DMS114 treated with DMSO at 0.1 percent for 48 hours (cell line): Measurements from ENCODE around the gene BLNK.
A peak's percentile ranks its signal among the peaks of the same experiment; 100 is the strongest.
"Not testable (repeated sequence)": the region's sequence is repeated elsewhere in the genome, so short reads cannot be mapped to it uniquely, and the experiment has no call there.

Experiments
- DNase-seq: peaks from one replicate; lab custom pipeline; 2025; ENCODE audit not compliant: unreplicated experiment; lab: John Stamatoyannopoulos, UW

The BLNK gene

DNA sequence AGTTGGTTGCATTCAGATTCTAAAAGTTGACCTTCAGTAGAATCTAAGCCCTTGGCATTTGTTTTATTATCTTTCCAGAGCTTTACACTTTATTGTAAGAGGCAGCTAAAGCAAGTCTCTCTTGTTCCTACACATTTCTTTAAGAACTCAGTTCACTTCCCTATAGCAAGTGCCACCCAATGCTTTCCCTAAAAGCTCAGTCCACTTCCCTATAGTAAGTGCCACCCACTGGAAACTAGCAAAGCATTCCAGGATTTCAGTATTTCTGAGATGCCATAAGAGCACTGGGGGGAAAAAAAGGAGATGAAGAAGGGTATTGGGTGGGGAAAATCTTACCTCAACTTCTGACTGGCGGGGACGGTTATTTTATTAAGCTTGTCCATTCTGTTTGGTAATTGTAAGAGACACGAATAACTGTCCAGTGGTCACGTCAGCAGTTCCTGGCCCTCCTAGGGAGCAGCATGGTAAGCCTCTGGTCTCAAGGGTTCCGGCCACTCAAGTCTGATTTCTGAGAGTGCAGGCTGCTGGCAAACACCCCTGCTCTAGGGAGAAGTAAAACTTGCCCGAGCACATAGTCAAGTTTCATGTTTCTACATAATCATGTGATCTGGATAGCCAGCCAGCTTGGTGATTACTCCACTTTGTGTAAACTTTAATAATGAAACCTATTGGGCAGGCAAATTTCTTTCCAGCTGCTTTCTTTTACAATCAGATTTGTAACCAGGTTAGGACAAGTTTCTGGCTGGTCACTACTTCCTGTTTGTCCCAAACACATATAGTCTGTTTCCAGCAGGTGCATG lies at the start of gene BLNK:
Gene BLNK (minus strand): TSS at position 554 of the 800 bp plus-strand sequence. CDS start 171 bp downstream, at position 383.
- DNase-seq: no peak

DNA sequence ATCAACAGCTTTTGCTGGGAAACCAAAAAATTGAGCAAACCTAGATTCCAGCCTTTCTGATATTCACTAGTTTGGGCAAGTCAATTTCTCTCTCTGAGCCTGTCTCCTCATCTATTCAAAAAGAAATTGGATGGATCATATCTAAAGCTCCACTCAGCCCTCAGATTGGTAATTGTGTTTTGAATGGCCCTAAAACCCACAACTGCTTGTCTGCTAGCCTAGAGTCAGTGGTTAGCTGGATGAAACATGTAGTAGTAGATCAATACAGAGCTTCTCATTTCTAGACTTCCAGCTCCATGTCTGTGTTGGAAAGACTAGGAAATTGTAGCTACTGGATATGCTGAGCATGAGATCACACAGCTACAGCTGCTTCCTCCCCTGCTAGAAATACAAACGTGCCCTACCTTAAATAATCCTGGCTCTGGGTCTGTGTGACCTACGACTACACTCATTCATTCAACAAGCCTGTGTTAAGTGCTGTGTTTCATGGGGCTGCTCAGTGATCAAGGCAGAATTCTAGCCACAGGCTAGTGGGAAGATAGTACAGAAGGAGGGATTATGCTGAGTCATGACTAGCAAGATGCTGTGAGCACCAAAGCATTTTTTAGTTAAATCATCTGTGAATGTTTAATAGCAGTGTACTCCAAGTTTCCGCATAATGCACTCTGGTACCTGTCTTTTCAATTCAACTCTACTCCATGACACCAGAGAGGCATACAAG lies 48.5 kb upstream of the BLNK start:
- no peak for DNase-seq

GRCh38 chr10:96317067-96317833 lies 45.9 kb upstream of the BLNK start:
- DNase-seq: no peak

- no peak for DNase-seq
Measured at GRCh38 chr10:96313344-96313743, 42.0 kb upstream of the BLNK start.

DNA sequence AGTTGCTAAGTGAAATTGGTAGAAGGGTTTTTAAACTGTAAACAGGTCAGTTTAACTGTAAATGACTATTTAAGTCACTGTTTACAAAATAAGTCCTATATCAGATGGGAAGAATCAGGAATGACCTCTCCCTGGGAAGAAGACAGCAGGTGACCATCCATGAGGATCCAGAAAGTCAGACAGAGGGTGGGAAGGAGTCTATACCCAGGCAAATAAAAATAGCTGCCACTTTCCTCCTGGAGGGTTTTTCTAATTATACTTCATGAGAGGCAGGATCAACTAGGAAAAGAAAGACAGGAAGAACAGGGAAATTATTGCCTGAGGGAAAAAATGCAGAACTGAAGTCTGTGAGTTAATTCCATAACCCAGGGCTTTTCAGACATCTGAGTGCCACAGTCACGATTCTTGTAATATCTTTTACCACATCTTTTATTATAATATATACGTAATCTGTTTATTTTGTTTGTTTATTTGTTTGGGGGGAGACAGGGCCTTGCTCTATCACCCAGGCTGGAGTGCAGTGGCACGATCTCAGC lies 39.9 kb upstream of the BLNK start:
- no peak for DNase-seq

GRCh38 chr10:96310321-96310669 lies 38.9 kb upstream of the BLNK start:
- no peak for DNase-seq

DNA sequence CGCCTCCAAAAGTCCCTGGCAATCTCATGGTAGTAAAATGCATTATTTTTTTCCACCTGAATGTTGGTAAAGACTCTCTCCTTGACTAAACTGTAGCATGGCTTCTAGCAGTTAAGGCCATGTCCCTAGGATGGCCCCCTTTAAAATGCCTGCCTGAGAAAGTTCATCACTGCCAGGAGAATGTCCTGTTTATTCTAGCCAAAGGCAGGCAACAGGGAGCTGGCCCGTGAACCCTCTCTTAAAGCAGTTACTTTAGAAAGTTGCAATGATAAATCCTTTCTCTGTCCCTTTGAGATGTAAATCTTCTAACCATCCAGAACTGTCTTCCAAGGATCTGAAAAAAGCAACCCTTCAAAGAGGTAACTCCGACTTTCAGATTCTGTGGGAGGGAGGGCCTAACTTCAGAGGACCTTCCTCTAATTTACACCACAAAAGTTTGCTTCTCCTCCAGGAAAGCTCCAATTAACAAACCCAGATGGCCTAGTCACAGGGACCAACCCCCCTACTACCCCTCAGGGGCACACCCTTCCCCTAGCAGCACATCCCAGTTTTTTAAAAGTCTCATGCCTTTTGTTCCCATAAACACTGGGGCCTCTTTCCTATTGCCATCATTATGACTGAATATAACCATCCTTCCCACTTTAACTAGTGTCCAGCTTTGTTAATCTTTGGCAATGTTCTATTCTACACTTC lies 38.4 kb upstream of the BLNK start:
- no peak for DNase-seq

- not testable (repeated sequence) for DNase-seq
Measured at GRCh38 chr10:96308854-96309253, 37.5 kb upstream of the BLNK start.

DNA sequence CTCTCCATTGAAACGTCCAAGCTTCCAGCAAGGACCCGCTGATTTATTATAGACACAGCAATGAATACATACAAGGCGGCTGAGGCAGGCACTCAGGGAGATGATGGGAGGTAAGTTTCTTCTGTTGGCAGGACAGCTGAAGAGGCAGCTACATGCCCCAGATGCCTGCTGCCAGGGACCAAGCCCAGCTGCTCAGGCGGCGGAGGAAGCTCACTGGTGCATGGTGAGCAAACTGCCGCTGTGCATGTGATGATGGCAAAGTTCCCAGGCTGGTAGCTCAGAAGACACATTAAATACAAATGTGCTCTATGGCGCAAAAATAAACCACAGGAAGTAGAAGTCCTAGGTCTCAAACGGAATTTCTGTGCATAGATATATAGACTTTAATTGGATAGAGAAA lies 35.1 kb upstream of the BLNK start:
- DNase-seq: no peak

GRCh38 chr10:96305019-96305418 lies 33.6 kb upstream of the BLNK start:
- DNase-seq: no peak

GRCh38 chr10:96304230-96304629 lies 32.9 kb upstream of the BLNK start, which contains the start of gene DNTT:
Gene DNTT (plus strand): TSS chr10:96304434. CDS start chr10:96304498, 64 bp downstream.
- no peak for DNase-seq

DNA sequence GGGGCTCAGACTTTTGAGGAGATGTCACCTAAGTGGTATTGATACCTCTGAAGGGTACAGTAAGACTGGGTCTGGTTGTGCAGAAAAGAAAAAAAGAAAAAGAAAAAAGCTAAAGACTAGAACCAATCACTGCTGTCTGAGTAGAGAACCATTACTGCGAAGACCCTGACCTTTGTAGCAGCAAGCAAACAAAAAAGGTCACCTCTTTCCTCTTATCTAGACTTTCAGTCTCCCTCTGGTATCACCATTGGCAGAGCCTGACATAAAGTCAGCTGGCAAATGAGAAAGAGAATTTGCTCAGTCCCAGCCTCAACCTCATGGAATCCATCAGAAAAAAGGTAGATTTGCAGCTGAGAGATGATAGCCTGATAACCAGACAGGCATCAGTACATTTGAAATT lies 30.2 kb upstream of the BLNK start:
- DNase-seq: no peak

- no peak for DNase-seq
Measured at GRCh38 chr10:96299383-96299782, 28.0 kb upstream of the BLNK start.

DNA sequence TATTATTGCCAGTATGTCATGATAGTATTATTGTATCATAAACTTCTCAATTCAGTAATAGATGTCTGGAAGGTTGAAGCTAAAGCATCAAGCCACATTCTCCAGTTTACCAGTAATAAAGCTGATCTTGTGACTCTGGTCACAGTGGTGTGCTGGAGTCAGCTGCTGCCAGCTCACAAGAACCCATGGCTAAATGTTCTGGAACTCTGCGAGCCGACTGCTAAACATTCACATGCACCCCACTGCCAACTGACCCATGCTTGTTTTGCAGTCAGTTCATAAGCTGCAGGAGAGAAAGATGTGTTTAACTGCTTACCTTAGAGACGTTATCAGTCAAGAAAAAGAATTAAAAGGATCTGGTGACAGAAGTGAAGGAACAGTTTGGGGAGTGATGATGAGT lies 27.0 kb upstream of the BLNK start:
- no peak for DNase-seq

GRCh38 chr10:96297486-96297885 lies 26.1 kb upstream of the BLNK start:
- DNase-seq: no peak

GRCh38 chr10:96295475-96295874 lies 24.1 kb upstream of the BLNK start:
- DNase-seq: no peak

GRCh38 chr10:96292971-96293920 lies 21.9 kb upstream of the BLNK start:
- DNase-seq: peak; percentile 70

- no peak for DNase-seq
Measured at GRCh38 chr10:96290368-96291133, 19.2 kb upstream of the BLNK start.
